Measurements from ENCODE around the gene CMSS1. TPM values are rescaled to one million over a fixed set of nuclear protein-coding genes. Genes with fewer than 3 reads are reported as not detected.

The CMSS1 gene
- polyA plus RNA-seq, 1 of the 3 experiments (the other 2 are of a cell fraction) = 9.1 TPM

DNA sequence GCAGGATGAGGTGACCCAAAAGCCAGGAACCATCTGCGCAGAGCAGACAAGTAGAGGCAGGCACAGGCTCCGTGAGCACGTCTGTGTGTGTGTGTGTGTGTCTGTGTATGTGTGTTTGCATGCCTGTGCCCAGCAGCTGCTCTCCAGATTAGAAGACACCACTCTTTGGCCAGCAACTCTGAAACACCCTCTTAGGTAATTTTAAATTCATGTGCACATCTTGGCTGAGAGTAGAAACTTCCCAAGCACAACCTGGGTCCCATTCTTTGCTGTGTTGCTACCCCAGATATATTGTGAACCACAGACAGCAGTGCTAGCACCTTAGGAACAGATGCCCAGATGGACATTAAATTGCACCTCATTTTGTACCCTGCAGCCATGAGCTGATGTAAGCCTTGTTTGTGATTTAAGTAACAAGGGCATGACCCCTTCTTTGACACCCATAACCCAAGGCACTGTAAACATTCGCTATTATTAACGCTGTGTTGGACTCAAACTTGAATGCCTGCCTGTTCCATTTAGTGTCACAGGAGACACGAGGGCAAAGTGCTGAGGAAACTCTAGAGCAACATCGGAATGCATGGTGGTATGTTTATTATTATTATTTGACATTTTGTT lies 296.9 kb downstream of the CMSS1 start, which contains the start of gene FILIP1L:
TSS of gene FILIP1L (minus strand) at position 89 of the 618 bp plus-strand sequence.
- no peak within 1 kb of the TSS for H3K4me2 ChIP-seq
- WGBS (ENCODE audit: low lambda C conversion rate) = 90% methylated on average over 7 of the region's 7 CpGs
- H3K36me3 ChIP-seq (replicated peaks in 1 of 2; ENCODE audit: control insufficient read depth in 1 of 2, insufficient read depth in 2 of 2, low read length in 1 of 2) = no peaks in the 10 kb centered on the region
- no peaks in the 10 kb centered on the region for H3K9me3 ChIP-seq
- H3K9me2 ChIP-seq = no peaks in the 10 kb centered on the region
- H3K9ac ChIP-seq = no peak within 1 kb of the TSS
- no peaks in the 10 kb centered on the region for H3F3A ChIP-seq (replicated peaks; ENCODE audit: insufficient read depth)
- CTCF ChIA-PET = interaction anchor here (1.0 kb wide), 1 partner anchor 15 kb away, joined by 4 read pairs; no protein-coding TSS in a partner anchor
- DNase-seq = no peak
- TF ChIP-seq CHD2 (IDR thresholded peaks at IDR 0.05; ENCODE audit: low read length, partially characterized antibody) (no peak), YY1 (IDR thresholded peaks at IDR 0.05; ENCODE audit: low read depth) (no peak)
- TF ChIP-seq, protein P1, sequence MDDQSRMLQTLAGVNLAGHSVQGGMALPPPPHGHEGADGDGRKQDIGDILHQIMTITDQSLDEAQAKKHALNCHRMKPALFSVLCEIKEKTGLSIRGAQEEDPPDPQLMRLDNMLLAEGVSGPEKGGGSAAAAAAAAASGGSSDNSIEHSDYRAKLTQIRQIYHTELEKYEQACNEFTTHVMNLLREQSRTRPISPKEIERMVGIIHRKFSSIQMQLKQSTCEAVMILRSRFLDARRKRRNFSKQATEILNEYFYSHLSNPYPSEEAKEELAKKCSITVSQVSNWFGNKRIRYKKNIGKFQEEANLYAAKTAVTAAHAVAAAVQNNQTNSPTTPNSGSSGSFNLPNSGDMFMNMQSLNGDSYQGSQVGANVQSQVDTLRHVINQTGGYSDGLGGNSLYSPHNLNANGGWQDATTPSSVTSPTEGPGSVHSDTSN (IDR thresholded peaks at IDR 0.05) = no peak
- TF ChIP-seq, protein P2, sequence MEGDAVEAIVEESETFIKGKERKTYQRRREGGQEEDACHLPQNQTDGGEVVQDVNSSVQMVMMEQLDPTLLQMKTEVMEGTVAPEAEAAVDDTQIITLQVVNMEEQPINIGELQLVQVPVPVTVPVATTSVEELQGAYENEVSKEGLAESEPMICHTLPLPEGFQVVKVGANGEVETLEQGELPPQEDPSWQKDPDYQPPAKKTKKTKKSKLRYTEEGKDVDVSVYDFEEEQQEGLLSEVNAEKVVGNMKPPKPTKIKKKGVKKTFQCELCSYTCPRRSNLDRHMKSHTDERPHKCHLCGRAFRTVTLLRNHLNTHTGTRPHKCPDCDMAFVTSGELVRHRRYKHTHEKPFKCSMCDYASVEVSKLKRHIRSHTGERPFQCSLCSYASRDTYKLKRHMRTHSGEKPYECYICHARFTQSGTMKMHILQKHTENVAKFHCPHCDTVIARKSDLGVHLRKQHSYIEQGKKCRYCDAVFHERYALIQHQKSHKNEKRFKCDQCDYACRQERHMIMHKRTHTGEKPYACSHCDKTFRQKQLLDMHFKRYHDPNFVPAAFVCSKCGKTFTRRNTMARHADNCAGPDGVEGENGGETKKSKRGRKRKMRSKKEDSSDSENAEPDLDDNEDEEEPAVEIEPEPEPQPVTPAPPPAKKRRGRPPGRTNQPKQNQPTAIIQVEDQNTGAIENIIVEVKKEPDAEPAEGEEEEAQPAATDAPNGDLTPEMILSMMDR (IDR thresholded peaks at IDR 0.05) = no peak
- TF ChIP-seq, protein P3, sequence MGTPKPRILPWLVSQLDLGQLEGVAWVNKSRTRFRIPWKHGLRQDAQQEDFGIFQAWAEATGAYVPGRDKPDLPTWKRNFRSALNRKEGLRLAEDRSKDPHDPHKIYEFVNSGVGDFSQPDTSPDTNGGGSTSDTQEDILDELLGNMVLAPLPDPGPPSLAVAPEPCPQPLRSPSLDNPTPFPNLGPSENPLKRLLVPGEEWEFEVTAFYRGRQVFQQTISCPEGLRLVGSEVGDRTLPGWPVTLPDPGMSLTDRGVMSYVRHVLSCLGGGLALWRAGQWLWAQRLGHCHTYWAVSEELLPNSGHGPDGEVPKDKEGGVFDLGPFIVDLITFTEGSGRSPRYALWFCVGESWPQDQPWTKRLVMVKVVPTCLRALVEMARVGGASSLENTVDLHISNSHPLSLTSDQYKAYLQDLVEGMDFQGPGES (IDR thresholded peaks at IDR 0.05; ENCODE audit: low read depth, low read length) = no peak
- H3K4me1 ChIP-seq (ENCODE audit: control insufficient read depth in 1 of 2, insufficient read depth in 2 of 2, low read depth in 1 of 2, low read length in 1 of 2) = peaks cover 0 to 8% of the 10 kb centered on the region in 2 experiments; a peak in 2 of 4 replicates
- H4K20me1 ChIP-seq (ENCODE audit: insufficient read depth) = no peaks in the 10 kb centered on the region
- H2AFZ ChIP-seq (ENCODE audit: low read depth) = no peak within 1 kb of the TSS
- H3K27me3 ChIP-seq (ENCODE audit: insufficient read depth) = no peaks in the 10 kb centered on the region
- no peaks in the 10 kb centered on the region for H3K79me2 ChIP-seq (ENCODE audit: insufficient read depth)
- POLR2A ChIA-PET = no interaction called here
- no peak within 1 kb of the TSS for H3K4me3 ChIP-seq (ENCODE audit: low read depth in 2 of 2, low read length in 1 of 2)
- no peak within 1 kb of the TSS for H3K27ac ChIP-seq (ENCODE audit: low read depth in 2 of 2, low read length in 1 of 2)

DNA sequence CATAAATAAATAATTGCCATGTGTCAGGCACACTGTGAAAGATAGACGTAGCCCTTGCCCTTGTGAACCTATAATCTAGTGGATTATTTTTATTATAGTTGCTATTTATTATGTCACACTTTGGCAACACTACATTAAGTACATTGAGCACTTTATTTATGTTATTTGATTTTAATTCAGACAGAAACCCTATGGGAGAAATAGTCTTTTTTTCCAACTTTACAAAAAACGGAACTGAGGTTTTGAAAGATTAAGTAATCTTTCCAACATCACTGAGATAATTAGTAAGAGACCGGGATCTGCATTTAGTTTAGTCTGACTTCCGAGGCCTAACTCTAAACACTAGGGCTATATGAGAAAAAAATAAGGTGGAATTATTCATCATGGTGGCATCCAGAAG lies 299.4 kb downstream of the CMSS1 start:
- TF ChIP-seq, protein P3 (IDR thresholded peaks at IDR 0.05; ENCODE audit: low read depth, low read length) = no peak
- TF ChIP-seq YY1 (IDR thresholded peaks at IDR 0.05; ENCODE audit: low read depth) (no peak), GATA2 (CRISPR knock-in tag; IDR thresholded peaks at IDR 0.05) (no peak), EP300 (IDR thresholded peaks at IDR 0.05; ENCODE audit: borderline replicate concordance in 1 of 2, low read depth in 1 of 2, low read length in 1 of 2) (no peak), RCOR1 (IDR thresholded peaks at IDR 0.05; ENCODE audit: low read length) (no peak), MXI1 (IDR thresholded peaks at IDR 0.05; ENCODE audit: low read depth, low read length) (no peak), JUND (IDR thresholded peaks at IDR 0.05) (no peak), SMC3 (IDR thresholded peaks at IDR 0.05; ENCODE audit: low read depth, low read length) (no peak), EZH2phosphoT487 (IDR thresholded peaks at IDR 0.05; ENCODE audit: borderline replicate concordance, low read depth) (no peak), NRF1 (IDR thresholded peaks at IDR 0.05; ENCODE audit: low read depth, low read length) (no peak), RXRA (IDR thresholded peaks at IDR 0.05; ENCODE audit: borderline replicate concordance, low read depth) (no peak), FOSL2 (IDR thresholded peaks at IDR 0.05; ENCODE audit: borderline replicate concordance, low read depth) (no peak), GABPA (IDR thresholded peaks at IDR 0.05; ENCODE audit: low read depth) (no peak), CHD2 (IDR thresholded peaks at IDR 0.05; ENCODE audit: low read length, partially characterized antibody) (no peak), ELF1 (IDR thresholded peaks at IDR 0.05) (no peak)
- TF ChIP-seq, protein P4, sequence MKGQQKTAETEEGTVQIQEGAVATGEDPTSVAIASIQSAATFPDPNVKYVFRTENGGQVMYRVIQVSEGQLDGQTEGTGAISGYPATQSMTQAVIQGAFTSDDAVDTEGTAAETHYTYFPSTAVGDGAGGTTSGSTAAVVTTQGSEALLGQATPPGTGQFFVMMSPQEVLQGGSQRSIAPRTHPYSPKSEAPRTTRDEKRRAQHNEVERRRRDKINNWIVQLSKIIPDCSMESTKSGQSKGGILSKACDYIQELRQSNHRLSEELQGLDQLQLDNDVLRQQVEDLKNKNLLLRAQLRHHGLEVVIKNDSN (IDR thresholded peaks at IDR 0.05; ENCODE audit: borderline replicate concordance, low read depth) = no peak
- TF ChIP-seq, protein P5, sequence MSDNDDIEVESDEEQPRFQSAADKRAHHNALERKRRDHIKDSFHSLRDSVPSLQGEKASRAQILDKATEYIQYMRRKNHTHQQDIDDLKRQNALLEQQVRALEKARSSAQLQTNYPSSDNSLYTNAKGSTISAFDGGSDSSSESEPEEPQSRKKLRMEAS (IDR thresholded peaks at IDR 0.05; ENCODE audit: low read depth) = no peak
- TF ChIP-seq, protein P6, sequence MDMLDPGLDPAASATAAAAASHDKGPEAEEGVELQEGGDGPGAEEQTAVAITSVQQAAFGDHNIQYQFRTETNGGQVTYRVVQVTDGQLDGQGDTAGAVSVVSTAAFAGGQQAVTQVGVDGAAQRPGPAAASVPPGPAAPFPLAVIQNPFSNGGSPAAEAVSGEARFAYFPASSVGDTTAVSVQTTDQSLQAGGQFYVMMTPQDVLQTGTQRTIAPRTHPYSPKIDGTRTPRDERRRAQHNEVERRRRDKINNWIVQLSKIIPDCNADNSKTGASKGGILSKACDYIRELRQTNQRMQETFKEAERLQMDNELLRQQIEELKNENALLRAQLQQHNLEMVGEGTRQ (IDR thresholded peaks at IDR 0.05; ENCODE audit: borderline replicate concordance, low read depth, low read length) = no peak
- no peaks in the 10 kb centered on the region for H3K9me3 ChIP-seq
- H4K20me1 ChIP-seq (ENCODE audit: insufficient read depth) = no peaks in the 10 kb centered on the region
- 94% methylated on average over 4 of the region's 4 CpGs for WGBS (ENCODE audit: low lambda C conversion rate)
- H3K36me3 ChIP-seq (replicated peaks in 1 of 2; ENCODE audit: control insufficient read depth in 1 of 2, insufficient read depth in 2 of 2, low read length in 1 of 2) = no peaks in the 10 kb centered on the region
- DNase-seq = no peak
- no peaks in the 10 kb centered on the region for H3K79me2 ChIP-seq (ENCODE audit: insufficient read depth)
- H3K4me1 ChIP-seq (ENCODE audit: control insufficient read depth in 1 of 2, insufficient read depth in 2 of 2, low read depth in 1 of 2, low read length in 1 of 2) = peaks cover 0 to 8% of the 10 kb centered on the region in 2 experiments; a peak in 2 of 4 replicates
- ChIA-PET CTCF (no interaction called here), POLR2A (no interaction called here)
- no peaks in the 10 kb centered on the region for H3F3A ChIP-seq (replicated peaks; ENCODE audit: insufficient read depth)
- H3K27me3 ChIP-seq (ENCODE audit: insufficient read depth) = no peaks in the 10 kb centered on the region
- H3K9me2 ChIP-seq = no peaks in the 10 kb centered on the region
- H3K27ac ChIP-seq (ENCODE audit: low read depth in 2 of 2, low read length in 1 of 2) = no peak overlapping the region
- H3K4me2 ChIP-seq = no peak overlapping the region
- H3K4me3 ChIP-seq (ENCODE audit: low read depth in 2 of 2, low read length in 1 of 2) = no peak overlapping the region
- no peak overlapping the region for H2AFZ ChIP-seq (ENCODE audit: low read depth)
- no peak overlapping the region for H3K9ac ChIP-seq

All from SK-N-SH (cell line).